AG04449 (cell line): ENCODE data around the gene CCDC91.

ENCODE experiments used
- CTCF ChIA-PET: fragments of 350-600 bp; formaldehyde crosslinking; extraction: SDS; loops from one replicate; lab custom pipeline; 2021; ENCODE audit warnings: antibody characterized with exemption; lab: Yijun Ruan, JAX
- POLR2A ChIA-PET: fragments of 400-600, 350-600 bp; formaldehyde crosslinking; extraction: SDS; loops from one replicate; lab custom pipeline; 2020; ENCODE audit warnings: antibody characterized with exemption, inconsistent platforms; lab: Yijun Ruan, JAX
- DNase-seq: peaks from one replicate; pipeline ENCODE4 v3.0.0-alpha.2; 2010; ENCODE audit warnings: low read depth, low spot score
- H3K4me3 ChIP-seq: 2 replicates; pipeline ENCODE4 v1.5.1; 2011; ENCODE audit warnings: low read depth, mild to moderate bottlenecking, control low read depth, low read length
- CTCF ChIP-seq: IDR thresholded peaks from one replicate; pipeline ENCODE4 v1.5.1; 2011; ENCODE audit warnings: mild to moderate bottlenecking, moderate library complexity, low read length, control low read depth, inconsistent platforms; ENCODE audit not compliant: insufficient read depth; ENCODE audit errors: missing control alignments

CCDC91 gene

GRCh38 chr12:28176295-28176694 lies 14.0 kb upstream of the CCDC91 start:
- CTCF ChIA-PET, result interaction anchor here (0.7 to 1.9 kb wide), 5 partner anchors 9 to 787 kb away, joined by 3 to 7 read pairs (median 5); no protein-coding TSS in a partner anchor
- H3K4me3 ChIP-seq, result no peak overlapping the region
- POLR2A ChIA-PET, result no interaction called here
- no peak for DNase-seq
- no peak for TF ChIP-seq CTCF

- TF ChIP-seq CTCF, result no peak
- H3K4me3 ChIP-seq, result no peak overlapping the region
- no peak for DNase-seq
- ChIA-PET POLR2A (no interaction called here), CTCF (interaction anchor here (1.2 to 1.5 kb wide), 2 partner anchors 444 to 696 kb away, joined by 5 read pairs; no protein-coding TSS in a partner anchor)
Measured at GRCh38 chr12:28177461-28177860, 12.8 kb upstream of the CCDC91 start.

GRCh38 chr12:28177905-28178304 lies 12.4 kb upstream of the CCDC91 start:
- CTCF ChIA-PET, result no interaction called here
- no peak overlapping the region for H3K4me3 ChIP-seq
- POLR2A ChIA-PET, result no interaction called here
- DNase-seq, result no peak
- TF ChIP-seq CTCF, result no peak

- ChIA-PET POLR2A (no interaction called here), CTCF (interaction anchor here (1.0 kb wide), 1 partner anchor 8 kb away, joined by 3 read pairs; no protein-coding TSS in a partner anchor)
- no peak for DNase-seq
- TF ChIP-seq CTCF, result no peak
- H3K4me3 ChIP-seq, result no peak overlapping the region
Measured at GRCh38 chr12:28178775-28179174, 11.5 kb upstream of the CCDC91 start.

- CTCF ChIA-PET, result interaction anchor here (2.7 kb wide), 1 partner anchor 10 kb away, joined by 12 read pairs; no protein-coding TSS in a partner anchor
Measured at GRCh38 chr12:28180786-28181185, 9.5 kb upstream of the CCDC91 start.

GRCh38 chr12:28184375-28184774 lies 5.9 kb upstream of the CCDC91 start:
- CTCF ChIA-PET, result interaction anchor here (1.4 to 1.5 kb wide), 3 partner anchors 9 to 244 kb away, joined by 3 to 7 read pairs (median 6); no protein-coding TSS in a partner anchor
- no peak overlapping the region for H3K4me3 ChIP-seq
- no peak for TF ChIP-seq CTCF
- DNase-seq, result no peak
- POLR2A ChIA-PET, result no interaction called here

More at GRCh38 chr12:28180786-28181185, 9.5 kb upstream of the CCDC91 start:
- H3K4me3 ChIP-seq, result no peak overlapping the region
- no peak for TF ChIP-seq CTCF
- DNase-seq, result no peak
- POLR2A ChIA-PET, result no interaction called here
